GM12801 (cell line): ENCODE results near the gene FRRS1.

Experiments used
- CTCF ChIP-seq: IDR thresholded peaks from one replicate; pipeline ENCODE4 v1.5.1; 2011; ENCODE audit warnings: control low read depth; ENCODE audit not compliant: insufficient read length; ENCODE audit errors: extremely low read depth

FRRS1 gene

GRCh38 chr1:99660496-99660895 lies 105.9 kb downstream of the FRRS1 start:
- TF ChIP-seq CTCF: no peak

GRCh38 chr1:99659755-99660210 lies 106.7 kb downstream of the FRRS1 start:
- TF ChIP-seq CTCF: no peak
